ENCODE measurements around the gene OR4E2.

GRCh38 chr14:21714318-21714929, 60.8 kb downstream of the OR4E2 start:
- no peak for TF ChIP-seq CTCF (IDR thresholded peaks at IDR 0.05)
- no peak for TF ChIP-seq POLR2A (IDR thresholded peaks at IDR 0.05)
- no peak for TF ChIP-seq POLR2AphosphoS5 (IDR thresholded peaks at IDR 0.05)
- TF ChIP-seq EP300 (IDR thresholded peaks at IDR 0.05) = no peak
